A549 (cell line): ENCODE data around the gene HMCES.
"Not testable (repeated sequence)": the region's sequence is repeated elsewhere in the genome, so short reads cannot be mapped to it uniquely, and the experiment has no call there.

Experiments used
- EHMT2 ChIP-seq: fragments of 200-600 bp; sonication (generic); IDR thresholded peaks from 2 replicates; pipeline ENCODE4 v1.6.1; 2016; ENCODE audit warnings: antibody characterized with exemption, low read depth, mild to moderate bottlenecking, moderate library complexity
- EP300 ChIP-seq, 2 experiments: fragments of >200 bp; sonication (Bioruptor Twin); formaldehyde crosslinking; IDR thresholded peaks; 2 replicates in 1 of 2; 3 replicates in 1 of 2; pipeline ENCODE4 v1.6.1; 2016 to 2017
- FOSL2 ChIP-seq, 2 experiments: fragments of 450-650 bp in 1 of 2; fragments of >200 bp in 1 of 2; sonication (Bioruptor Twin) in 1 of 2; formaldehyde crosslinking; IDR thresholded peaks; 2 replicates each; pipeline versions ENCODE4 v1.5.0 to v1.6.1; 2016 to 2020; ENCODE audit warnings: mild to moderate bottlenecking in 1 of 2, moderate library complexity in 1 of 2
- GATA3 ChIP-seq: IDR thresholded peaks from 2 replicates; pipeline ENCODE4 v1.6.1; 2012; ENCODE audit warnings: borderline replicate concordance
- MYC ChIP-seq: IDR thresholded peaks from 2 replicates; pipeline ENCODE4 v1.6.1; 2012; ENCODE audit warnings: mild to moderate bottlenecking, inconsistent platforms, low read length, improper control_type of control experiment, borderline replicate concordance
- PHF8 ChIP-seq: fragments of 200-600 bp; sonication (generic); IDR thresholded peaks from 2 replicates; pipeline ENCODE4 v1.6.1; 2016; ENCODE audit warnings: low read depth, mild to moderate bottlenecking, antibody characterized with exemption, moderate library complexity, borderline replicate concordance
- POLR2A ChIP-seq: IDR thresholded peaks from 2 replicates; pipeline ENCODE4 v1.6.1; 2012; ENCODE audit warnings: mild to moderate bottlenecking, low read length
- RARB ChIP-seq: fragments of 250-450 bp; sonication (Bioruptor Pico); IDR thresholded peaks from 2 replicates; pipeline ENCODE4 v1.8.0; 2021; ENCODE audit warnings: mild to moderate bottlenecking, moderate library complexity
- TF ChIP-seq, protein P1 (sequence below): fragments of >200 bp; sonication (Bioruptor Twin); formaldehyde crosslinking; IDR thresholded peaks from 3 replicates; pipeline ENCODE4 v1.5.1; 2016
- TF ChIP-seq, protein P2 (sequence below): IDR thresholded peaks from 2 replicates; pipeline ENCODE4 v1.6.1; 2012

GRCh38 chr3:129337719-129338118 lies 59.0 kb downstream of the HMCES start:
- TF ChIP-seq, protein P1, sequence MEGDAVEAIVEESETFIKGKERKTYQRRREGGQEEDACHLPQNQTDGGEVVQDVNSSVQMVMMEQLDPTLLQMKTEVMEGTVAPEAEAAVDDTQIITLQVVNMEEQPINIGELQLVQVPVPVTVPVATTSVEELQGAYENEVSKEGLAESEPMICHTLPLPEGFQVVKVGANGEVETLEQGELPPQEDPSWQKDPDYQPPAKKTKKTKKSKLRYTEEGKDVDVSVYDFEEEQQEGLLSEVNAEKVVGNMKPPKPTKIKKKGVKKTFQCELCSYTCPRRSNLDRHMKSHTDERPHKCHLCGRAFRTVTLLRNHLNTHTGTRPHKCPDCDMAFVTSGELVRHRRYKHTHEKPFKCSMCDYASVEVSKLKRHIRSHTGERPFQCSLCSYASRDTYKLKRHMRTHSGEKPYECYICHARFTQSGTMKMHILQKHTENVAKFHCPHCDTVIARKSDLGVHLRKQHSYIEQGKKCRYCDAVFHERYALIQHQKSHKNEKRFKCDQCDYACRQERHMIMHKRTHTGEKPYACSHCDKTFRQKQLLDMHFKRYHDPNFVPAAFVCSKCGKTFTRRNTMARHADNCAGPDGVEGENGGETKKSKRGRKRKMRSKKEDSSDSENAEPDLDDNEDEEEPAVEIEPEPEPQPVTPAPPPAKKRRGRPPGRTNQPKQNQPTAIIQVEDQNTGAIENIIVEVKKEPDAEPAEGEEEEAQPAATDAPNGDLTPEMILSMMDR = not testable (repeated sequence)
- TF ChIP-seq EHMT2; MYC; FOSL2 (IDR thresholded peaks at IDR 0.05); FOSL2 (CRISPR knock-in tag; IDR thresholded peaks at IDR 0.05); POLR2A; GATA3; EP300 (IDR thresholded peaks at IDR 0.05); RARB (CRISPR knock-in tag); PHF8: not testable (repeated sequence)
- TF ChIP-seq, protein P2, sequence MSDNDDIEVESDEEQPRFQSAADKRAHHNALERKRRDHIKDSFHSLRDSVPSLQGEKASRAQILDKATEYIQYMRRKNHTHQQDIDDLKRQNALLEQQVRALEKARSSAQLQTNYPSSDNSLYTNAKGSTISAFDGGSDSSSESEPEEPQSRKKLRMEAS = not testable (repeated sequence)
